HL-60/S4 treated with retinoic acid at 250 ng/mL for 4 days and 3 days (cell line): ENCODE measurements around the gene NDUFA12.

Source experiments
- in situ Hi-C: fragments of 300-500 bp; cut with MboI; formaldehyde crosslinking; loops from 2 replicates; pipeline ENCODE4 v1.7.0; 2022; ENCODE audit warnings: low sequenced_read_pairs

Gene NDUFA12

GRCh38 chr12:94942663-94943062 lies 60.8 kb downstream of the NDUFA12 start:
- in situ Hi-C loops: no loop called here

GRCh38 chr12:94941440-94941862 lies 62.0 kb downstream of the NDUFA12 start:
- in situ Hi-C loops: no loop called here

GRCh38 chr12:94940771-94941170 lies 62.7 kb downstream of the NDUFA12 start:
- in situ Hi-C loops: no loop called here

GRCh38 chr12:94938583-94938982 lies 64.9 kb downstream of the NDUFA12 start:
- in situ Hi-C loops: no loop called here

- in situ Hi-C loops: no loop called here
Observed at GRCh38 chr12:94930772-94931171, 72.7 kb downstream of the NDUFA12 start.

DNA sequence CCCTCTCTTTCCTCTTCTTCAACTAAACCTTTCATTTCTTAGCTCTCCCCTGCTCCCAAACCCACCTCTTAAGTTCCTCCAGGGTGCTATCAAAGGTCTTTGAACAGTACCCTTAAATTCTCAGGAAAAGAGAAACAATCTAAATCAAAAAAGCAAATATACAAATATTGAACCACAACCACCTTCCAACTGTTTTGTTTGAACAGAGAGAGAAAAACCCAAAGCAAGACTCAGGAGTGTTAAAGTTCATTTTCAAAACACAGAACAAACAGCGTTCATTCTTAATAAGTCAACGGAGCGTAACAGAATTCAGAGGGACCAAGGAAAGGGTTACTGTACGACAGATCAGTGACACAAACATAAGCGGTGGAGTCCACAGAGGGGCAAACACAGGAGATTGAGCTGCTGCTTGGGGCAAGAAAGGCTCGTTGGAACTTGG lies 73.3 kb downstream of the NDUFA12 start:
- in situ Hi-C loops: no loop called here

DNA sequence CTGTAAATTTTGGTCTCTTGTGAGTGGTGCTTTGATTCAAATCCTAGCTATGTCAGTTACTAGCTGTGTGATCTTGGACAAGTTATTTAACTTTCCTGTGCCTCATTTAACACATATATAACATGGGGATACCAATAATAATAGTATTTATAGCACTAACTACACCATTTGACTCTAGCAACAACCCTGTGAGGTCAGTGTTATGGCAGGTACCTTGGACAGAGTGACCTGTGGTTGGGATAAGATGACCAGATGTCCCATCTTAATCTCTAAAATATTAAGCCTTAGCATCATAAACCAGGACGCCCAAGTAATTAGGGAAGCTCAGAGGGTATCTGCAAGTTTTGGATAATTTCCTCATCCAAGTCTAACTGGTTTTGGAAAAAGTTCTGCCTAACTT lies 73.7 kb downstream of the NDUFA12 start:
- in situ Hi-C loops: no loop called here

DNA sequence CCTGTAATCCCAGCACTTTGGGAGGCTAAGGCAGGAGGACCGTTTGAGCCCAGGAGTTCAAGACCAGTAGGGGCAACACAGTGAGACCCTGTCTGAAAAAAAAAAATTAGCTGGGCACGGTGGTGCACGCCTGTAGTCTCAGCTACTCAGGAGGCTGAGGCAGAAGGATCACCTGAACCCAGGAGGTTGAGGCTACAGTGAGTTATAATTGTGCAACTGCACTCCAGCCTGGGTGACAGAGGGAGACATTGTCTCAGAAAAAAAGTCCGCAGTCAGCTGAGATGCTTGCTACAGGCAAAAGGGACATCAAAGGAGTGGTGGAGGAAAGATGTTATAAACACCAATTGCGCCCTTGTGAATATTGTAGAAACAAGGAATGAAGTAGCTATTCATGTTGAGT lies 77.8 kb downstream of the NDUFA12 start:
- in situ Hi-C loops: no loop called here

- in situ Hi-C loops: no loop called here
Observed at GRCh38 chr12:94925206-94925605, 78.3 kb downstream of the NDUFA12 start.

DNA sequence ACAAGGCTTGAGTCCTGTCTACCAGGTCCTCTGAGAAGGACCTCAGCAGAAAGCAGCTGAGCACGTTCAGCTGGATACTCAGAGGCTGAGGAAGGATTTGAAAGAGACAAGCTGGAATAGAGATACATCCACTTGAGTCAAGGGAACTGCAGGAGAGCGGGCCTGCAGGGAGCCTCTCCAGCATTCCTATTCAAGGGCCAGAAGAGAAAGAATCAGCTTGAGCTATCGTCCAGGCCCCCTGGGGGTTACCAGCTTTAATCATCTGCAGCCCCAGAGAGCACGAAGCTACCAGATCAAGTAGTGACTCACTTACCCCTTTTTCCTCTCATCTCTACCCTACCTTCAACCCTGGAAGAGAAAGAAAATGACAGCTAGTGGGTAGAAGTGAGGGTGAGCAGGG lies 80.9 kb downstream of the NDUFA12 start:
- in situ Hi-C loops: no loop called here
